Spleen (tissue), 11 donors: Measurements from ENCODE around the gene UVSSA. TPM values are rescaled to one million over a fixed set of nuclear protein-coding genes. Genes with fewer than 3 reads are reported as not detected.

Source experiments
- DNase-seq: peaks from one replicate; pipeline ENCODE4 v3.0.0-alpha.2; 2020
- H3K27ac ChIP-seq, 8 donors: fragments of 200-600 bp; sonication (generic) in 7 of 8; 1 replicate in 4 of 8; 2 replicates in 4 of 8; pipeline versions ENCODE4 v1.5.0 to v1.8.0; 2016 to 2021; ENCODE audit warnings: inconsistent platforms in 4 of 8, mild to moderate bottlenecking in 4 of 8, moderate library complexity in 1 of 8
- H3K27me3 ChIP-seq, 7 donors: fragments of 200-600 bp; sonication (generic) in 6 of 7; replicated peaks in 1 of 7; 1 replicate in 4 of 7; 2 replicates in 3 of 7; pipeline versions ENCODE4 v1.5.0 to v1.8.0; 2016 to 2021; ENCODE audit warnings: inconsistent platforms in 3 of 7, mild to moderate bottlenecking in 1 of 7
- H3K36me3 ChIP-seq, 6 donors: fragments of 200-600 bp; sonication (generic) in 5 of 6; 1 replicate in 4 of 6; 2 replicates in 2 of 6; pipeline versions ENCODE4 v1.5.0 to v1.8.0; 2016 to 2021; ENCODE audit warnings: inconsistent platforms in 2 of 6
- H3K4me1 ChIP-seq, 6 donors: fragments of 200-600 bp; sonication (generic) in 5 of 6; 1 replicate in 3 of 6; 2 replicates in 3 of 6; pipeline versions ENCODE4 v1.5.0 to v1.8.0; 2016 to 2021; ENCODE audit warnings: inconsistent platforms in 3 of 6
- H3K4me3 ChIP-seq, 8 donors: fragments of 200-600 bp; sonication (generic) in 7 of 8; 1 replicate in 4 of 8; 2 replicates in 4 of 8; pipeline versions ENCODE4 v1.5.0 to v1.8.0; 2016 to 2021; ENCODE audit warnings: inconsistent platforms in 4 of 8, mild to moderate bottlenecking in 4 of 8, moderate library complexity in 2 of 8
- H3K9me3 ChIP-seq, 8 donors: fragments of 200-600 bp; sonication (generic) in 7 of 8; 1 replicate in 4 of 8; 2 replicates in 4 of 8; pipeline versions ENCODE4 v1.5.0 to v1.8.0; 2016 to 2021; ENCODE audit warnings: inconsistent platforms in 4 of 8
- POLR2A ChIP-seq, 3 donors: fragments of 450-650 bp; IDR thresholded peaks; one replicate each; pipeline ENCODE4 v1.5.1; 2017; ENCODE audit warnings: antibody characterized with exemption in 3 of 3, mild to moderate bottlenecking in 1 of 3
- POLR2AphosphoS5 ChIP-seq, 3 donors: sonication (generic); formaldehyde crosslinking; IDR thresholded peaks; one replicate each; pipeline ENCODE4 v1.5.1; 2017; ENCODE audit warnings: antibody characterized with exemption in 3 of 3
- WGBS, 5 donors: extraction: QIAGEN DNeasy Blood & Tissue Kit in 3 of 5; methylation state at CpG; one replicate each; pipeline versions ENCODE4 v1.1.5 to v1.1.7; 2013 to 2018; 5-methylcytosine and 5-hydroxymethylcytosine counted together
- intact Hi-C: fragments of 100-400 bp; cut with DNase I; formaldehyde crosslinking; loops from one replicate; pipeline ENCODE4 v1.15.0; 2023; ENCODE audit warnings: low total_unique reads
- polyA plus RNA-seq, 3 donors: library from polyadenylated mRNA; stranded (reverse); fragments of 200-250 nt; gene quantifications; one replicate each; pipeline ENCODE4 v1.2.1, GENCODE V29; 2013
- total RNA-seq, 7 donors: library from RNA; depleted of rRNA in 3 of 7; stranded (reverse); fragments of >200 nt in 3 of 7; fragmentation: NEBNext Ultra II Directional in 4 of 7; extraction: Animal tissue kit (Norgen Biotek cat#: 25700) in 4 of 7; gene quantifications; one replicate each; pipeline versions ENCODE4 v1.1.0 to v1.2.1, GENCODE V29; 2016 to 2021
- TF ChIP-seq, protein P1 (sequence below), 11 experiments: fragments of 200-600 bp in 7 of 11; fragments of 450-650 bp in 4 of 11; sonication (generic) in 4 of 11; IDR thresholded peaks in 8 of 11; conservative IDR thresholded peaks in 3 of 11; 1 replicate in 7 of 11; 2 replicates in 4 of 11; pipeline versions ENCODE4 v1.4.0 to v1.8.0; 2016 to 2021; ENCODE audit warnings: antibody characterized with exemption in 11 of 11, inconsistent platforms in 4 of 11, mild to moderate bottlenecking in 1 of 11
- donor health status: healthy with polysubstance abuse.
- donor health status: DM: no; HTN: no; CAD: no; lungs with moderate emphysema.
- donor health status: DM: no; HTN: no; CAD: no.
- donor health status: Bipolar disorder and iron deficiency.
- donor health status: healthy.
- donor health status: DM: no; HTN: no; CAD: no.
- donor health status: DM: yes; HTN: yes; CAD: no.

UVSSA gene
- total and polyA plus RNA-seq, 10 donors = 3.0 to 54.0 (median 26.8) TPM

DNA sequence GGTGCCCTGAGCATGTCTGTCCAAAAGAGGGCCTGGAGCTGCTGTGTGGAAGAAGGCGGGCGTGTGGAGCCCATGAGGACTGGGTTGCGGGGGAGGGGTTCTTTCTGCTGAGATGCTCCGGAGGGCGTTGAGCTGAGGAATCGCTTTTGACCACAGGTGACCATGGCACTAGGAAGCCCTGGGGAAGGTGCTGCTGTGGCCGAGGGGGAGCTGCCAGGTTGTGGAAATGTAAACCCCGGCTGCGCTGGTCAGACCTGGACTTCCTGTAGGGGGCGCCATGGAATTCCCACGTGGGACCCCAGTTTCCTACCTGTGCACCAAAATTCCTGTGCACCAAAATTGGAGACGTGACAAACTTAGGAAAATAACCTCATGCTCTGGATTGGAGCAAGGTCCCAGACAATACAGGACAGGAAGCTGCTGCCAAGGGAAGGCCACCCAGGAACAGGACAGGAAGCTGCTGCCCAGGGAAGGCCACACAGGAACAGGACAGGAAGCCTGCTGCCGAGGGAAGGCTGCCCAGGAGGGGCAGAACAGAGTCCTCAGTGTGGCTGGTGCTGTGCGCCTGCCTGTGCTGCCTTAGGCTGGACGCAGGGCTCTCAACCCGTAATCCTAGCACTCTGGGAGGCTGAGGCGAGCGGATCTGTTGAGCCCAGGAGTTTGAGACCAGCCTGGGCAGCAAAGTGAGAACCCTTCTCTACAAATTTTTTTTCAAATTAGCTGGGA is 28.4 kb upstream of the UVSSA start:
- H3K36me3 ChIP-seq = peaks cover 0 to 94% (median 63%) of the 10 kb centered on the region in 6 donors
- no peaks in the 10 kb centered on the region for H3K9me3 ChIP-seq
- H3K4me1 ChIP-seq = peaks cover 0 to 17% (median 5%) of the 10 kb centered on the region in 6 donors
- WGBS, 5 donors = 81 to 92% (median 84%) methylated on average over 18 of the region's 18 CpGs
- H3K4me3 ChIP-seq = no peak overlapping the region
- peak overlapping the region in 3 of 8 donors; percentile 26 to 33 (median 26) for H3K27ac ChIP-seq
- intact Hi-C loops = no loop called here
- no peaks in the 10 kb centered on the region for H3K27me3 ChIP-seq
- TF ChIP-seq, protein P1, sequence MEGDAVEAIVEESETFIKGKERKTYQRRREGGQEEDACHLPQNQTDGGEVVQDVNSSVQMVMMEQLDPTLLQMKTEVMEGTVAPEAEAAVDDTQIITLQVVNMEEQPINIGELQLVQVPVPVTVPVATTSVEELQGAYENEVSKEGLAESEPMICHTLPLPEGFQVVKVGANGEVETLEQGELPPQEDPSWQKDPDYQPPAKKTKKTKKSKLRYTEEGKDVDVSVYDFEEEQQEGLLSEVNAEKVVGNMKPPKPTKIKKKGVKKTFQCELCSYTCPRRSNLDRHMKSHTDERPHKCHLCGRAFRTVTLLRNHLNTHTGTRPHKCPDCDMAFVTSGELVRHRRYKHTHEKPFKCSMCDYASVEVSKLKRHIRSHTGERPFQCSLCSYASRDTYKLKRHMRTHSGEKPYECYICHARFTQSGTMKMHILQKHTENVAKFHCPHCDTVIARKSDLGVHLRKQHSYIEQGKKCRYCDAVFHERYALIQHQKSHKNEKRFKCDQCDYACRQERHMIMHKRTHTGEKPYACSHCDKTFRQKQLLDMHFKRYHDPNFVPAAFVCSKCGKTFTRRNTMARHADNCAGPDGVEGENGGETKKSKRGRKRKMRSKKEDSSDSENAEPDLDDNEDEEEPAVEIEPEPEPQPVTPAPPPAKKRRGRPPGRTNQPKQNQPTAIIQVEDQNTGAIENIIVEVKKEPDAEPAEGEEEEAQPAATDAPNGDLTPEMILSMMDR (IDR thresholded peaks at IDR 0.05 in 8 of 11, conservative IDR thresholded peaks at IDR 0.05 in 3 of 11) = peak in 6 of 11 experiments; percentile 5 to 37 (median 21)
- TF ChIP-seq POLR2A (IDR thresholded peaks at IDR 0.05) (no peak), POLR2AphosphoS5 (IDR thresholded peaks at IDR 0.05) (peak; percentile 9 to 48 (median 29))
- DNase-seq = peak; percentile 65

- H3K4me1 ChIP-seq = peaks cover 0 to 17% (median 5%) of the 10 kb centered on the region in 6 donors
- peak; percentile 63 for DNase-seq
- H3K27me3 ChIP-seq = no peaks in the 10 kb centered on the region
- TF ChIP-seq POLR2A (IDR thresholded peaks at IDR 0.05) (no peak), POLR2AphosphoS5 (IDR thresholded peaks at IDR 0.05) (peak in 1 of 3 donors; percentile 19)
- TF ChIP-seq, protein P1 (IDR thresholded peaks at IDR 0.05 in 8 of 11, conservative IDR thresholded peaks at IDR 0.05 in 3 of 11) = no peak
- intact Hi-C loops = no loop called here
- no peaks in the 10 kb centered on the region for H3K9me3 ChIP-seq
- H3K27ac ChIP-seq = no peak overlapping the region
- H3K4me3 ChIP-seq = no peak overlapping the region
- H3K36me3 ChIP-seq = peaks cover 0 to 93% (median 54%) of the 10 kb centered on the region in 6 donors
- 87 to 95% (median 91%) methylated on average over 13 of the region's 13 CpGs for WGBS, 5 donors
These were observed 25.5 kb upstream of the UVSSA start for GRCh38 chr4:1321486-1321885.

DNA sequence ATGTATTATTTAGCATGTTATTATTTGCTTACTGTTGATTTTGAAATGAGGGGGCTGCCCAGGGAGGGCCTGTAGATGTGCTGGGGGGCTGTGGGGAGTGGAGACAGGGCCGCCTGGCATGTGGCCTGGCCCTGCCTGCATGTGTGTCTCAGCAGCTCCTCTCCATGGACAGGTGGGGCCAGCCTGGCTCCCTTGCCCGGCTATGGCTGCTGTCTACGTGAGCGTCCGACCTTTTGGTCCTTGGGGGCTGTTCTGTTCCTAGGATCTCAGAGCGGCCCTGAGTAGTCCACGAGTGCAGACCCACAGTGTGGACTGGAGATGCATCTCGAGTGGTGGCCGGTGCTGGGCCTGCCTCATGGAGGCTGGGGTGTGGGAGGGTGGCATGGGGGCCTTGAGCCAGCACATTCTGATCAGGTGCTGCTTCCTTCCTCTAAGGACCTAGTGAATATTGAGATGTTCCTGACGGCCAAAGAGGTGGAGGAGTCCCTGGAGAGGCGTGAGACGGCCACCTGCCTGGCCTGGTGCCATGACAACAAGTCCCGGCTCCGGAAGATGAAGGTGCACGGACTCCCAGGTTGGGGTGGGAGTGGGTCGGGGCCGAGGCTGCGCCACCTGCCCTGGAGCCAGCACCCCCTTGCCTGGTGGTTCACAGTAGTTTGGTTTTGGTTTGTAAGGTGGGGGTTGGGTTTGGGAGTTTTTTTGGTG is 24.9 kb upstream of the UVSSA start:
- Histone ChIP-seq H3K27me3 (no peaks in the 10 kb centered on the region), H3K4me1 (peaks cover 0 to 17% (median 5%) of the 10 kb centered on the region in 6 donors), H3K27ac (no peak overlapping the region), H3K9me3 (no peaks in the 10 kb centered on the region), H3K36me3 (peaks cover 0 to 95% (median 57%) of the 10 kb centered on the region in 6 donors), H3K4me3 (no peak overlapping the region)
- TF ChIP-seq POLR2AphosphoS5 (IDR thresholded peaks at IDR 0.05) (no peak), POLR2A (IDR thresholded peaks at IDR 0.05) (no peak)
- TF ChIP-seq, protein P1 (IDR thresholded peaks at IDR 0.05 in 8 of 11, conservative IDR thresholded peaks at IDR 0.05 in 3 of 11) = no peak
- WGBS, 5 donors = 90 to 96% (median 95%) methylated on average over 11 to 18 of the region's 18 CpGs
- intact Hi-C loops = no loop called here
- DNase-seq = peak; percentile 60

DNA sequence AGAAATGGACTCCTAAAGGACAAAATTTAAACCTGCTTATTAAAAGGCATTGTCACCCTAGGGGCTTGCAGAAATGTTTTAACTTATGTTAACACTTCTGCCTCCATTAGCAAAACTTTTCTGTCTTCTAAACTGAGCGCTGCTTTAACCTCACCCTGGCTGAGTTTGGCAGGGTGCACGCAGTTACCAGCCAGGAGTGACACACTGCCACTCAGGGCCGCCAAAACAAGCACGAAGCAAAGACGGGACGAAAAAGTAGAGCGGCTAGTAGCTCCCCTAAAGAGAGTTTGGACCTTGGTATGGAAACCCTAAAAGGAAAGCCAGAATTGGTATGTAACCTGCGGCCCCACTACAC is 23.8 kb upstream of the UVSSA start:
- DNase-seq = no peak
- H3K27me3 ChIP-seq = no peaks in the 10 kb centered on the region
- no peaks in the 10 kb centered on the region for H3K9me3 ChIP-seq
- H3K4me3 ChIP-seq = no peak overlapping the region
- intact Hi-C loops = no loop called here
- no peak overlapping the region for H3K27ac ChIP-seq
- WGBS, 5 donors = 92 to 99% (median 98%) methylated on average over 8 of the region's 8 CpGs
- TF ChIP-seq, protein P1 (IDR thresholded peaks at IDR 0.05 in 8 of 11, conservative IDR thresholded peaks at IDR 0.05 in 3 of 11) = no peak
- no peak for TF ChIP-seq POLR2AphosphoS5 (IDR thresholded peaks at IDR 0.05)
- no peak for TF ChIP-seq POLR2A (IDR thresholded peaks at IDR 0.05)
- peaks cover 0 to 13% (median 4%) of the 10 kb centered on the region in 6 donors for H3K4me1 ChIP-seq
- H3K36me3 ChIP-seq = peaks cover 0 to 95% (median 58%) of the 10 kb centered on the region in 6 donors
